H1 (cell line): Measurements from ENCODE around the gene ACE. TPM values are rescaled to one million over a fixed set of nuclear protein-coding genes. Genes with fewer than 3 reads are reported as not detected.

ENCODE experiments used
- CTCF ChIA-PET: fragments of 300-600 bp; sonication (Branson Sonifier 250); formaldehyde crosslinking; loops from one replicate; lab custom pipeline; 2021; ENCODE audit not compliant: partially characterized antibody; lab: Charles Lee
- POLR2A ChIA-PET: fragments of 300-600 bp; sonication (Branson Sonifier 250); formaldehyde crosslinking; loops from one replicate; lab custom pipeline; 2021; ENCODE audit warnings: inconsistent platforms; ENCODE audit not compliant: partially characterized antibody; lab: Charles Lee
- DNase-seq, 2 experiments: peaks; one replicate each; pipeline versions ENCODE4 v3.0.0 to v3.0.0-alpha.2; 2010 to 2022; ENCODE audit warnings: low spot score in 2 of 2, low read depth in 1 of 2, mixed read lengths in 1 of 2
- FAIRE-seq: peaks from 2 replicates; lab custom pipeline; 2011; peaks lifted over from hg19 to GRCh38; lab: Jason Lieb, UNC
- H2AFZ ChIP-seq: 2 replicates; pipeline ENCODE4 v1.8.1; 2012; ENCODE audit warnings: low read length, inconsistent platforms
- H2AK5ac ChIP-seq: 2 replicates; pipeline ENCODE4 v1.6.1; 2013; ENCODE audit warnings: low read depth, low read length
- H2BK120ac ChIP-seq: replicated peaks from 2 replicates; pipeline ENCODE3; 2013; ENCODE audit warnings: low read depth, low read length, inconsistent platforms
- H2BK12ac ChIP-seq: 2 replicates; pipeline ENCODE4 v1.6.1; 2013; ENCODE audit warnings: low read depth, low read length
- H2BK15ac ChIP-seq: 2 replicates; pipeline ENCODE4 v1.6.1; 2013; ENCODE audit warnings: low read length
- H2BK20ac ChIP-seq: 2 replicates; pipeline ENCODE4 v1.6.1; 2013; ENCODE audit warnings: low read length
- H2BK5ac ChIP-seq: 2 replicates; pipeline ENCODE4 v1.6.1; 2013; ENCODE audit warnings: low read depth, low read length
- H3K14ac ChIP-seq: 2 replicates; pipeline ENCODE4 v1.6.1; 2013; ENCODE audit warnings: inconsistent platforms; ENCODE audit not compliant: insufficient read length
- H3K18ac ChIP-seq: 2 replicates; pipeline ENCODE4 v1.6.1; 2013; ENCODE audit warnings: low read length; ENCODE audit errors: extremely low read depth
- H3K23ac ChIP-seq: 2 replicates; pipeline ENCODE4 v1.6.1; 2013; ENCODE audit warnings: inconsistent platforms; ENCODE audit not compliant: insufficient read length
- H3K23me2 ChIP-seq: 2 replicates; pipeline ENCODE4 v1.6.1; 2013; ENCODE audit warnings: low read depth, low read length
- H3K27ac ChIP-seq: 2 replicates; pipeline ENCODE4 v1.6.1; 2011; ENCODE audit warnings: low read depth, low read length, inconsistent platforms
- H3K27me3 ChIP-seq, 4 experiments: replicated peaks in 1 of 4; 1 replicate in 1 of 4; 2 replicates in 3 of 4; pipeline versions ENCODE4 v1.6.1 to v1.8.1; 2011 to 2013; ENCODE audit warnings: low read length in 3 of 4, mild to moderate bottlenecking in 3 of 4, inconsistent platforms in 2 of 4, mixed read lengths in 2 of 4, moderate library complexity in 1 of 4; ENCODE audit not compliant: control insufficient read depth in 3 of 4, insufficient read depth in 3 of 4; ENCODE audit errors: extremely low read depth in 1 of 4
- H3K36me3 ChIP-seq, 4 experiments: 2 replicates each; pipeline versions ENCODE4 v1.6.1 to v1.8.1; 2011 to 2013; ENCODE audit warnings: mild to moderate bottlenecking in 4 of 4, low read length in 3 of 4, moderate library complexity in 2 of 4, control low read depth in 1 of 4, inconsistent platforms in 1 of 4; ENCODE audit not compliant: insufficient read depth in 4 of 4, control insufficient read depth in 2 of 4
- H3K4ac ChIP-seq: replicated peaks from 2 replicates; pipeline ENCODE3; 2013; ENCODE audit warnings: low read length, low read depth, mixed read lengths, inconsistent platforms; ENCODE audit not compliant: insufficient read length
- H3K4me1 ChIP-seq, 4 experiments: replicated peaks in 1 of 4; 1 replicate in 1 of 4; 2 replicates in 3 of 4; pipeline versions ENCODE4 v1.6.1 to v1.8.1; 2011 to 2013; ENCODE audit warnings: low read length in 3 of 4, inconsistent platforms in 2 of 4, mixed read lengths in 1 of 4; ENCODE audit not compliant: insufficient read depth in 4 of 4, control insufficient read depth in 3 of 4
- H3K4me2 ChIP-seq, 2 experiments: 2 replicates each; pipeline versions ENCODE4 v1.6.1 to v1.8.1; 2011 to 2013; ENCODE audit warnings: low read depth in 2 of 2, low read length in 2 of 2, control low read depth in 1 of 2, inconsistent platforms in 1 of 2, mild to moderate bottlenecking in 1 of 2; ENCODE audit not compliant: insufficient read depth in 1 of 2
- H3K4me3 ChIP-seq, 4 experiments: fragments of 200-600, 300-600 bp in 1 of 4; sonication (generic), shearing (Covaris generic), sonication (Bioruptor Twin) in 1 of 4; 2 replicates each; pipeline versions ENCODE4 v1.5.1 to v1.8.1; 2011 to 2016; ENCODE audit warnings: low read length in 4 of 4, low read depth in 3 of 4, control low read depth in 2 of 4, inconsistent platforms in 2 of 4, mild to moderate bottlenecking in 2 of 4, mixed read lengths in 1 of 4, moderate library complexity in 1 of 4; ENCODE audit not compliant: insufficient read depth in 2 of 4; ENCODE audit errors: extremely low read depth in 1 of 4
- H3K56ac ChIP-seq: replicated peaks from 2 replicates; pipeline ENCODE3; 2013; ENCODE audit warnings: low read depth, mild to moderate bottlenecking, mixed read lengths, low read length, inconsistent platforms; ENCODE audit not compliant: insufficient read length
- H3K79me1 ChIP-seq: 2 replicates; pipeline ENCODE4 v1.6.1; 2013; ENCODE audit warnings: low read depth, low read length, control low read depth
- H3K79me2 ChIP-seq, 2 experiments: 2 replicates each; pipeline versions ENCODE4 v1.6.1 to v1.8.1; 2012 to 2013; ENCODE audit warnings: low read length in 2 of 2, mild to moderate bottlenecking in 2 of 2, inconsistent platforms in 1 of 2; ENCODE audit not compliant: insufficient read depth in 2 of 2, control insufficient read depth in 1 of 2
- H3K9ac ChIP-seq, 4 experiments: replicated peaks in 1 of 4; 1 replicate in 1 of 4; 2 replicates in 3 of 4; pipeline versions ENCODE4 v1.6.1 to v1.8.1; 2011 to 2013; ENCODE audit warnings: low read depth in 3 of 4, low read length in 3 of 4, control low read depth in 2 of 4, mild to moderate bottlenecking in 2 of 4, moderate library complexity in 2 of 4, inconsistent platforms in 1 of 4; ENCODE audit errors: extremely low read depth in 1 of 4
- H3K9me3 ChIP-seq, 2 experiments: 2 replicates each; pipeline versions ENCODE4 v1.6.1 to v1.8.1; 2012 to 2013; ENCODE audit warnings: mild to moderate bottlenecking in 2 of 2, moderate library complexity in 2 of 2, control low read depth in 1 of 2, inconsistent platforms in 1 of 2, low read depth in 1 of 2, low read length in 1 of 2, mixed read lengths in 1 of 2; ENCODE audit not compliant: insufficient read depth in 2 of 2
- H4K20me1 ChIP-seq, 2 experiments: replicated peaks in 1 of 2; 2 replicates each; pipeline versions ENCODE3 to v1.8.1; 2011 to 2013; ENCODE audit warnings: inconsistent platforms in 2 of 2, low read length in 2 of 2, mild to moderate bottlenecking in 1 of 2; ENCODE audit not compliant: insufficient read depth in 2 of 2, control insufficient read depth in 1 of 2
- H4K5ac ChIP-seq: 2 replicates; pipeline ENCODE4 v1.6.1; 2013; ENCODE audit warnings: low read length, low read depth, mixed read lengths, inconsistent platforms; ENCODE audit not compliant: insufficient read length
- H4K8ac ChIP-seq: 2 replicates; pipeline ENCODE4 v1.8.0; 2013; ENCODE audit warnings: mild to moderate bottlenecking, moderate library complexity, low read length, inconsistent platforms; ENCODE audit not compliant: insufficient read depth; ENCODE audit errors: extremely low read depth
- H4K91ac ChIP-seq: replicated peaks from 2 replicates; pipeline ENCODE3; 2013; ENCODE audit warnings: low read length, mixed read lengths, inconsistent platforms; ENCODE audit not compliant: insufficient read length
- ASH2L ChIP-seq: fragments of 200-600, 300-600 bp; sonication (generic); IDR thresholded peaks from one replicate; pipeline ENCODE4 v1.7.1; 2017; ENCODE audit warnings: low read length
- MAFK ChIP-seq: IDR thresholded peaks from 2 replicates; pipeline ENCODE4 v1.6.1; 2012; ENCODE audit warnings: low read depth, mild to moderate bottlenecking, improper control_type of control experiment, low read length
- NRF1 ChIP-seq: IDR thresholded peaks from 2 replicates; pipeline ENCODE4 v1.6.1; 2011; ENCODE audit warnings: mild to moderate bottlenecking, low read depth, low read length, improper control_type of control experiment
- RXRA ChIP-seq: IDR thresholded peaks from 2 replicates; pipeline ENCODE4 v1.6.1; 2011; ENCODE audit warnings: low read depth, mild to moderate bottlenecking, low read length, moderate library complexity; ENCODE audit not compliant: insufficient read depth
- SIN3A ChIP-seq, 2 experiments: IDR thresholded peaks in 1 of 2; conservative IDR thresholded peaks in 1 of 2; 2 replicates each; pipeline ENCODE4 v1.6.1; 2011 to 2012; ENCODE audit warnings: low read length in 2 of 2, improper control_type of control experiment in 1 of 2, low read depth in 1 of 2, mild to moderate bottlenecking in 1 of 2
- SP2 ChIP-seq: IDR thresholded peaks from 2 replicates; pipeline ENCODE4 v1.6.1; 2012; ENCODE audit warnings: mild to moderate bottlenecking, low read length, inconsistent platforms
- SRF ChIP-seq: IDR thresholded peaks from 2 replicates; pipeline ENCODE4 v1.6.1; 2011; ENCODE audit warnings: mild to moderate bottlenecking, low read depth, low read length, moderate library complexity
- WGBS, 2 experiments: shearing (Covaris generic) in 1 of 2; methylation state at CpG; one replicate each; pipeline versions ENCODE4 v1.1.6 to v1.1.7; 2013 to 2015; ENCODE audit warnings: low lambda C conversion rate in 2 of 2, mixed read lengths in 2 of 2, inconsistent platforms in 1 of 2, low coverage in 1 of 2, missing lambda C conversion rate in 1 of 2; ENCODE audit not compliant: insufficient replicate concordance in 2 of 2, insufficient coverage in 1 of 2, insufficient read length in 1 of 2; ENCODE audit errors: extremely low coverage in 1 of 2, missing lambda C conversion rate in 1 of 2; 5-methylcytosine and 5-hydroxymethylcytosine counted together
- polyA plus RNA-seq, 7 experiments: library from polyadenylated mRNA; depleted of rRNA in 3 of 7; stranded (reverse) in 5 of 7; unstranded in 2 of 7; fragments of >200 nt in 5 of 7; fragments of 200-250 nt in 2 of 7; gene quantifications; 1 replicate in 5 of 7; 2 replicates in 1 of 7; 4 replicates in 1 of 7; pipeline versions ENCODE4 v1.2.1 to v1.2.3, GENCODE V29; 2011 to 2013; ENCODE audit warnings: missing spikeins in 2 of 7, mixed read lengths in 2 of 7
- total RNA-seq: library from RNA; stranded (reverse); fragmentation: NEBNext Ultra II Directional; extraction: Animal tissue kit (Norgen Biotek cat#: 25700); gene quantifications from 2 replicates; pipeline ENCODE4 v1.2.1, GENCODE V29; 2021

Gene ACE
- total and polyA plus RNA-seq, 2 of the 8 experiments (the other 6 are each of a cell fraction or from before 2014, with no cell fraction given) = 2.5 to 5.5 TPM

GRCh38 chr17:63495491-63495890 is 18.6 kb downstream of the ACE start:
- Histone ChIP-seq H3K27me3 (peaks cover 0 to 2% (median 0%) of the 10 kb centered on the region in 4 experiments; a peak in 1 of 7 replicates), H3K9me3 (no peaks in the 10 kb centered on the region), H3K4me2 (no peak overlapping the region), H3K4me3 (no peak overlapping the region), H2AFZ (no peak overlapping the region), H3K23ac (no peak overlapping the region), H2BK15ac (no peak overlapping the region), H2BK5ac (no peak overlapping the region), H3K9ac (no peak overlapping the region), H4K20me1 (peaks cover 0 to 2% of the 10 kb centered on the region in 2 experiments), H3K79me2 (no peaks in the 10 kb centered on the region), H2AK5ac (no peak overlapping the region), H3K4me1 (peaks cover 0 to 6% (median 1%) of the 10 kb centered on the region in 4 experiments; a peak in 2 of 7 replicates), H3K36me3 (no peaks in the 10 kb centered on the region), H3K23me2 (no peaks in the 10 kb centered on the region), H2BK12ac (no peak overlapping the region), H4K91ac (no peak overlapping the region), H2BK120ac (no peak overlapping the region), H3K27ac (no peak overlapping the region), H3K18ac (no peak overlapping the region), H4K8ac (no peak overlapping the region), H2BK20ac (no peak overlapping the region), H3K14ac (no peak overlapping the region), H4K5ac (no peak overlapping the region), H3K56ac (no peak overlapping the region), H3K79me1 (no peaks in the 10 kb centered on the region), H3K4ac (no peak overlapping the region)
- no peak for DNase-seq
- CTCF ChIA-PET = interaction anchor here (1.4 to 6.6 kb wide), 7 partner anchors 9 to 202 kb away, joined by 3 to 43 read pairs (median 7); no protein-coding TSS in a partner anchor
- POLR2A ChIA-PET = interaction anchor here (1.8 kb wide), 1 partner anchor 8 kb away, joined by 7 read pairs; no protein-coding TSS in a partner anchor
- no peak for FAIRE-seq
- 92% methylated on average over 6 of the region's 6 CpGs; no CpG with 5 or more reads in 1 of the 2 experiments for WGBS, 2 experiments
- TF ChIP-seq NRF1 (no peak), RXRA (no peak), SIN3A (conservative IDR thresholded peaks at IDR 0.05 in 1 of 2, IDR thresholded peaks at IDR 0.05 in 1 of 2; ENCODE audit: low read depth in 1 of 2, low read length in 2 of 2) (no peak), SP2 (no peak), SRF (no peak), MAFK (no peak), ASH2L (no peak)
